HepG2 (cell line): ENCODE data around the gene DLX6. TPM values are rescaled to one million over a fixed set of nuclear protein-coding genes. Genes with fewer than 3 reads are reported as not detected.
A peak's percentile ranks its signal among the peaks of the same experiment; 100 is the strongest.

Experiments
- CERS6 ChIP-seq: sonication (generic); formaldehyde crosslinking; IDR thresholded peaks from 2 replicates; pipeline ENCODE4 v1.5.0; 2020; ENCODE audit warnings: missing genetic modification reagents
- DRAP1 ChIP-seq: IDR thresholded peaks from 2 replicates; pipeline ENCODE4 v1.6.1; 2016; ENCODE audit warnings: missing genetic modification reagents, missing compliant biosample characterization
- IKZF4 ChIP-seq: sonication (generic); formaldehyde crosslinking; IDR thresholded peaks from 2 replicates; pipeline ENCODE4 v1.5.1; 2020; ENCODE audit warnings: borderline replicate concordance, mild to moderate bottlenecking, low read depth, missing genetic modification reagents; ENCODE audit errors: not compliant biosample characterization
- IRF9 ChIP-seq: sonication (generic); formaldehyde crosslinking; IDR thresholded peaks from 2 replicates; pipeline ENCODE4 v1.8.0; 2022; ENCODE audit warnings: missing genetic modification reagents, mild to moderate bottlenecking, borderline replicate concordance
- KLF12 ChIP-seq: sonication (generic); formaldehyde crosslinking; IDR thresholded peaks from 2 replicates; pipeline ENCODE4 v1.4.0; 2020; ENCODE audit warnings: missing genetic modification reagents, borderline replicate concordance
- NFE2L1 ChIP-seq: sonication (generic); formaldehyde crosslinking; IDR thresholded peaks from 2 replicates; pipeline ENCODE4 v1.4.0; 2020; ENCODE audit warnings: missing genetic modification reagents, mild to moderate bottlenecking, borderline replicate concordance
- PCBP1 ChIP-seq: fragments of 200-400 bp; formaldehyde crosslinking; IDR thresholded peaks from 2 replicates; pipeline ENCODE4 v1.6.1; 2017; ENCODE audit warnings: mild to moderate bottlenecking, low read depth, low read length, borderline replicate concordance
- PLSCR1 ChIP-seq: sonication (generic); formaldehyde crosslinking; IDR thresholded peaks from 2 replicates; pipeline ENCODE4 v1.5.0; 2020; ENCODE audit warnings: missing genetic modification reagents, mild to moderate bottlenecking, borderline replicate concordance
- RARG ChIP-seq: sonication (generic); formaldehyde crosslinking; IDR thresholded peaks from 2 replicates; pipeline ENCODE4 v1.4.0; 2020; ENCODE audit warnings: low read depth, mild to moderate bottlenecking, missing genetic modification reagents
- SIN3B ChIP-seq: fragments of 150-350 bp; IDR thresholded peaks from 2 replicates; pipeline ENCODE4 v1.6.1; 2014; ENCODE audit warnings: low read length
- XRCC5 ChIP-seq: fragments of 200-400 bp; formaldehyde crosslinking; optimal IDR thresholded peaks from 2 replicates; pipeline ENCODE3; 2017; ENCODE audit warnings: mild to moderate bottlenecking, low read length
- ZBTB26 ChIP-seq: IDR thresholded peaks from 2 replicates; pipeline ENCODE4 v1.6.1; 2016; ENCODE audit warnings: missing compliant biosample characterization, missing genetic modification reagents, borderline replicate concordance
- ZBTB4 ChIP-seq: sonication (generic); formaldehyde crosslinking; IDR thresholded peaks from 2 replicates; pipeline ENCODE4 v1.4.0; 2020; ENCODE audit warnings: missing genetic modification reagents, mild to moderate bottlenecking, borderline replicate concordance
- ZMAT5 ChIP-seq: sonication (generic); formaldehyde crosslinking; IDR thresholded peaks from 2 replicates; pipeline ENCODE4 v1.5.0; 2020; ENCODE audit warnings: mild to moderate bottlenecking, low read depth, missing genetic modification reagents, borderline replicate concordance
- ZNF10 ChIP-seq: sonication (generic); formaldehyde crosslinking; IDR thresholded peaks from 2 replicates; pipeline ENCODE4 v1.4.0; 2020; ENCODE audit warnings: mild to moderate bottlenecking, low read depth, missing genetic modification reagents, borderline replicate concordance
- ZNF317 ChIP-seq: sonication (generic); formaldehyde crosslinking; IDR thresholded peaks from 2 replicates; pipeline ENCODE4 v1.5.0; 2020; ENCODE audit warnings: mild to moderate bottlenecking, missing genetic modification reagents
- ZNF329 ChIP-seq: sonication (generic); formaldehyde crosslinking; IDR thresholded peaks from 2 replicates; pipeline ENCODE4 v1.9.0; 2021; ENCODE audit warnings: low read depth, mild to moderate bottlenecking, missing genetic modification reagents
- ZNF343 ChIP-seq: sonication (generic); formaldehyde crosslinking; IDR thresholded peaks from 2 replicates; pipeline ENCODE4 v1.4.0; 2020; ENCODE audit warnings: mild to moderate bottlenecking, missing genetic modification reagents
- ZNF530 ChIP-seq: sonication (generic); formaldehyde crosslinking; IDR thresholded peaks from 2 replicates; pipeline ENCODE4 v1.5.0; 2020; ENCODE audit warnings: low read depth, mild to moderate bottlenecking, missing genetic modification reagents
- polyA plus RNA-seq, 8 experiments: library from polyadenylated mRNA; depleted of rRNA in 3 of 8; stranded (reverse) in 7 of 8; unstranded in 1 of 8; fragments of >200 nt; fragmentation: Illumina TruSeq in 4 of 8; extraction: Trizol in 4 of 8; gene quantifications; 2 replicates each; pipeline versions ENCODE4 v1.2.1 to v1.2.3, GENCODE V29; 2011 to 2016; ENCODE audit warnings: low read depth in 4 of 8, missing spikeins in 1 of 8, mixed read lengths in 1 of 8; ENCODE audit not compliant: insufficient read depth in 1 of 8
- total RNA-seq, 5 experiments: library from RNA; depleted of rRNA; stranded (reverse); fragments of >200 nt; fragmentation: Illumina TruSeq; extraction: Trizol; gene quantifications; 2 replicates each; pipeline ENCODE4 v1.2.3, GENCODE V29; 2016; ENCODE audit warnings: low read depth in 1 of 5

Gene DLX6
- total and polyA plus RNA-seq, 2 of the 13 experiments (the other 11 are each of a cell fraction or from before 2014, with no cell fraction given) = 3.5 to 5.5 TPM

- no peak for TF ChIP-seq CERS6
- TF ChIP-seq PCBP1 = no peak
- peak; percentile 59 for TF ChIP-seq XRCC5
- no peak for TF ChIP-seq ZNF317
- no peak for TF ChIP-seq ZBTB4 (CRISPR knock-in tag)
- TF ChIP-seq ZNF10 = no peak
- no peak for TF ChIP-seq IKZF4
- no peak for TF ChIP-seq NFE2L1 (CRISPR knock-in tag)
- TF ChIP-seq IRF9 (CRISPR knock-in tag) = no peak
- no peak for TF ChIP-seq ZNF530 (CRISPR knock-in tag)
- TF ChIP-seq DRAP1 (CRISPR knock-in tag) = no peak
- no peak for TF ChIP-seq RARG (CRISPR knock-in tag)
- no peak for TF ChIP-seq KLF12 (CRISPR knock-in tag)
- no peak for TF ChIP-seq ZNF329 (CRISPR knock-in tag)
- TF ChIP-seq ZMAT5 (CRISPR knock-in tag) = no peak
- no peak for TF ChIP-seq ZBTB26 (CRISPR knock-in tag)
- TF ChIP-seq PLSCR1 (CRISPR knock-in tag) = no peak
- no peak for TF ChIP-seq ZNF343 (CRISPR knock-in tag)
- no peak for TF ChIP-seq SIN3B
Observed at GRCh38 chr7:97027427-97028234, 22.3 kb downstream of the DLX6 start (continued).
